GM12878 (cell line): ENCODE data around the gene ASB7. TPM values are rescaled to one million over a fixed set of nuclear protein-coding genes. Genes with fewer than 3 reads are reported as not detected.

Experiments used
- CEBPZ ChIP-seq: fragments of 150-350 bp; IDR thresholded peaks from 2 replicates; pipeline ENCODE4 v1.6.1; 2016; ENCODE audit warnings: low read depth, low read length
- CUX1 ChIP-seq: IDR thresholded peaks from 2 replicates; pipeline ENCODE4 v1.6.1; 2012; ENCODE audit warnings: improper control_type of control experiment, low read depth, low read length; ENCODE audit not compliant: insufficient replicate concordance
- SRF ChIP-seq, 2 experiments: IDR thresholded peaks; 2 replicates each; pipeline ENCODE4 v1.6.1; 2011; ENCODE audit warnings: low read depth in 2 of 2, low read length in 2 of 2, mild to moderate bottlenecking in 1 of 2, moderate library complexity in 1 of 2
- SUZ12 ChIP-seq: fragments of 200-600 bp; sonication (generic); IDR thresholded peaks from one replicate; pipeline ENCODE4 v1.6.1; 2018; ENCODE audit warnings: antibody characterized with exemption, mild to moderate bottlenecking; ENCODE audit not compliant: unreplicated experiment
- ZNF274 ChIP-seq: IDR thresholded peaks from one replicate; pipeline ENCODE4 v1.8.0; 2011; ENCODE audit not compliant: insufficient read length, insufficient read depth
- polyA plus RNA-seq, 11 experiments: library from polyadenylated mRNA; depleted of rRNA in 4 of 11; unstranded in 6 of 11; stranded (reverse) in 5 of 11; fragments of >200 nt; fragmentation: Nextera tagmentation in 4 of 11; fragmentation: Illumina TruSeq in 1 of 11; extraction: Ambion mirVana in 4 of 11; extraction: Trizol in 1 of 11; gene quantifications; 1 replicate in 1 of 11; 2 replicates in 10 of 11; pipeline versions ENCODE4 v1.2.1 to v1.2.3, GENCODE V29; 2011 to 2016; ENCODE audit warnings: inconsistent platforms in 2 of 11, missing spikeins in 2 of 11, low read depth in 1 of 11
- total RNA-seq, 4 experiments: library from RNA; depleted of rRNA in 3 of 4; stranded (reverse); fragments of >200 nt in 3 of 4; fragmentation: Illumina TruSeq in 1 of 4; extraction: Trizol in 1 of 4; gene quantifications; 2 replicates each; pipeline versions ENCODE4 v1.2.1 to v1.2.3, GENCODE V29; 2013 to 2021

The ASB7 gene
- total and polyA plus RNA-seq, 10 of the 15 experiments (the other 5 are each of a cell fraction or from before 2014, with no cell fraction given): 2.7 to 13.9 (median 8.6) TPM

DNA sequence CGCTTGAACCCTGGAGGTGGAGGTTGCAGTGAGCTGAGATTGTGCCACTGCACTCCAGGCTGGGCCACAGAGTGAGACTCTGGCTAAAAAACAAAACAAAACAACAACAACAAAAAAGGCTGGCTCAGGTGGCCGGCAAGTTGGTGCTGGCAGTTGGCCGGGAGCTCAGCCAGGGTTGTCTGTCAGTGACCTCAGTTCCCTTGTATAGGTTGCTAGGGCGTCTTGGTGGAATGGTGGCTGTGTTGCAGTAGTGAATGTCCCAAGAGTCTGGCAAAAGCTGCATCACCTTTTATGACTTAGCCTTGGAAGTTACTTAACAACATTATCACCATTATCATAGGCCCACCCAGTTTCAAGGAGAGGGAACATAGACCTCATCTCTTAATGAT, 40.6 kb downstream of the ASB7 start (continued):
- TF ChIP-seq CUX1 (no peak), ZNF274 (no peak), CEBPZ (no peak), SUZ12 (no peak), SRF (IDR thresholded peaks at IDR 0.05; ENCODE audit: low read depth in 2 of 2, low read length in 2 of 2) (no peak)
